Brain pericyte (primary cell): Measurements from ENCODE around the gene ZNF775.

Experiments
- DNase-seq: peaks from one replicate; pipeline ENCODE4 v3.0.0-alpha.2; 2012; ENCODE audit warnings: low read depth, low spot score

The ZNF775 gene

DNA sequence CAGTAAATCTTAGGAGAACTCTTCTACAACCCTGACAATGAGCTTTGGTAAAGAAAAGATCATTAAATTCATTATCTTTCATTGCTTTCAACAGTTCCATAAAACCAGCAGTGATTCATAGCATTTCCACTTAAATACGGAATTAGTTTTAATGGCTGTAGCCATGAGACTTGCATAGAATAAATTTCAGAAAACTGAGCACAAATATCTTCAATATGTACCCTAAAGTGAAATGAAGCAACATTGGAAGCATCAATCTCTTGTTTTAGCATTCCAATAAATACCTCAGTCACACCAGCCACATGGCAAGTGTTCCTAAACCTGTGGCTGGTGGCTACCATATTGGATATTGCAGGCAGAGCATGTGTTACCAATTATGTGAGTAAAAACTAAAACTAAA, 34.1 kb upstream of the ZNF775 start:
- DNase-seq, result no peak

DNA sequence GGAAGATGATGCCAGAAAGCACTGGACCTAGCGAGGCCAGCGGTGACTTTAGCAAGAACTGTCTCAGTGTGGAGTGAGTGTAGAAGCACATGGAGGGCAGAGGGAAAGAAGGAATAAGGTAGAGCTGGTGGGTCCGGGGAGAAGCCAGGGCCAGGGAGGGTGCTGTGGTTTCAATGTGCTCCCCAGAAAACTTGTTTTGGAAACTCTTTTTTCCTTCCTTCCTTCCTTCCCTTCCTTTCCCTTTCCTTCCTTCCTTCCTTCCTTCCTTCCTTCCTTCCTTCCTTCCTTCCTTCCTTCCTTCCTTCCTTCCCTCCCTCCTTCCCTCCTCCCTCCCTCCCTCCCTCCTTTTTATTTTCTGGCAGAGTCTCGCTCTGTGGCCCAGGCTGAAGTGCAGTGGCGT, 32.2 kb upstream of the ZNF775 start:
- no peak for DNase-seq

DNA sequence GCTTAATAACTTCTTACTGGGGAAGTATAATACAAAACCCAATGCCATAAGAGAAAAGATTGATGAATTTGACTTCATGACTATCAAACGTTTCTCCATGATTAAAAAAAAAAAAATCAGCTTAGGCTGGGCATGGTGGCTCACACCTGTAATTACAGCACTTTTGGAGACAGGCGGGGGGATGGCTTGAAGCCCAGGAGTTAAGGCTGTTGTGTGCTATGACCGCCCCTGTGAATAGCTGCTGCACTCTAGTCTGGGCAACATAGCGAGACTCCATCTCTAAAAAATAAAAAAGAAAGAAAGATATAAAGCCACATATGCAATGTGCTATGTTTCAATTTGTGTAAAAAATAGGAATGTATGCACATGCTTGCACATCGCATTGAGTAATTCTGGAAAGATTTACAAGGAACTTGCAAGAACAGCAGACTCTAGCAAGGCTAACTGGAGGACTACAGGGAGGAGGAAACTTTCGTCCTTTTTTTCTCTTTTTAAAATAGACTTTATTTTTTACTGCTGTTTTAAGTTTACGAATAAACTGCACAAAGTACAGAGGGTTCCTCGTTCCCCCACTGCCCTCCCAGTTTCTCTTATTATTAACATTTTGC, 27.4 kb upstream of the ZNF775 start:
- no peak for DNase-seq

DNA sequence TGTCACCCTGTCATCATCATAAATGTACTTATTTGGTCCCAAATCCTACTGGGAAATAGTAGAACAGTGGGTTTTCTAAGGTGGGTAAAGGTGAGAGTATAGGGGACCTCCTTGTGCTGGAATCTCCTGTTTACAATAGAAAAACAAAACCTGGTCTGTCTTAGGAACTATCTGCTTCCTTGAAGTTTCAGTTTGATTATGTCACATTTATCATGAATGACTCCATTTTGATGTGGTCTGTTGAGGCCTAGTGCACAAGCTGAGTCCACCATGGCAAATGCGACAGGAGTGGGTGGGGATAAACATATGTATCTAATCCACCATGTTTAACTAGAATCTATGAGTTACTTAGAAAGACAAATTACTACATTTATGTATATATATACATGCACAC, 23.5 kb upstream of the ZNF775 start:
- DNase-seq, result no peak

DNA sequence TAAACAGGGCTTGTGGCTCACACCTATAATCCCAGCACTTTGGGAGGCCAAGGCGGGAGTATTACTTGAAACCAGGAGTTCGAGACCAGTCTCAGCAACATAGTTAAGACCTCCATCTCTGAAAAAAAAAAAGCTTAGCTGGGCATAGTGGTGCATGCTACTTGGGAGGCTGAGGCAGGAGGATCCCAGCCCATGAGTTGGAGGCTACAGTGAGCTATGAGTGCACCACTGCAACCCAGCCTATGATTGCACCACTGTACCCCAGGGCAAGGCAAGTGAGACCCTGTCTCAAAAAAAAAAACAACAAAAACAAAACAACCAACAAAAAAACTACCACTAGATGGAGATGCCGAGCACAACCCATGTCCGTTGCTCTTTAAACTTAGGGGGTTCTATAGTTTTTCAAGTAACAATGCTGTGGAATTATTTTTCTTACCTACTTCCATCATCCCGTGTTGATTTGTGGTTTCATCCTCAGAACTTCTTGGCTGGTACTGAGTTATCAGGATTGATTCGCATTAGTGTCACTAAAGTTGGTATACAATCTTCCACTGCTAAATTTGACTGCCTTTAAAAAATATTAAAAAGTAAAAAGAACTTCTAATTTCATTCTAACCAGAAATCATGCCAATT, 22.7 kb upstream of the ZNF775 start:
- no peak for DNase-seq

DNA sequence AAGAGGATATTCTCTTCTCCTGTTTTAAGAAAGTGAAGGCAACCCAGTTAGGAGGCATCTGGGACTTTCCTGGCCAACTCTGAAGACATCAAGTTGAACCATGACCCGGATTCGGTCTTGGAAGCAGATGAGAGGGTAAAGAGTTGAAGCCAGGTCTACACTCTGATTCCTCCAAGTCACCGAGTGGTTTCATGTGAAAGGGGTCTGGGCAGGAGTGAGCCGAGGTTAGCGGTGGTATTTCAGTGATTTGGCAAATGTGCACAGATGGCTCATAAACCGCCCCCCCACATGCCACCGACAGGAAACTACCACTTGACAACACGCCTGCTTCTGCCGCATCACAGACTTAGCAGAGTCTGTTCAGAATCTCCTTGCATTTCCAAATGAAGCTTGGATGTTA, 21.9 kb upstream of the ZNF775 start:
- no peak for DNase-seq

DNA sequence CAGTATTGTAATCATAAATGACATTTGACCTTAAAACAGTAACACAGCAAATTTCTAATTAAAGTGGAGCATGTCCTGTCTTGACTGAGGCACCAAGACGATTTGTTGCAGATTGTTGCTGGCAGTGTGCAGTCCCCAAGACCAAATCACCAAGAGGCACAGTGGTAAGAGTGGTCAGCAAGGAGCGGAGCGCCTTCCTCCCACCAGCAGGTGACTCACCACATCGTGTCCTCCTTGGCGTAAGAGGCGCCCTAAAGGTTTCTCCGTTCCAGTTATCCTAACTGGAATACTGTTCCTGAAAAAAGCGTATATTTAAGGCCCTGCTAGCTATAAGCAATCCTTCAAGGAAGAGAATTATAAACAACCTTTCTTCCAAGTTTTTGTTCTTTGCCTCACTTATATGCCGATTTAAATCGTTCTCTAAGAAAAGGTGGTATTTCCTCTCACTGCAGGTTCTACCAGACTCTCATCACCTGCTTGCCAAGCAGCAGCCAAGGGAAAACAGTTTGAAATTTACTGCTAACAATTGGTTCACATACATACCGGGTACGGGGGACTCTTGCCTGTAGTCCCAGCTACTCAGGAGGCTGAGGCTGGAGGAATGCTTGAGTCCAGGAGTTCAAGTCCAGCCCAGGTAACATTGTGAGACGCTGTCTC, 21.2 kb upstream of the ZNF775 start:
- DNase-seq, result no peak

DNA sequence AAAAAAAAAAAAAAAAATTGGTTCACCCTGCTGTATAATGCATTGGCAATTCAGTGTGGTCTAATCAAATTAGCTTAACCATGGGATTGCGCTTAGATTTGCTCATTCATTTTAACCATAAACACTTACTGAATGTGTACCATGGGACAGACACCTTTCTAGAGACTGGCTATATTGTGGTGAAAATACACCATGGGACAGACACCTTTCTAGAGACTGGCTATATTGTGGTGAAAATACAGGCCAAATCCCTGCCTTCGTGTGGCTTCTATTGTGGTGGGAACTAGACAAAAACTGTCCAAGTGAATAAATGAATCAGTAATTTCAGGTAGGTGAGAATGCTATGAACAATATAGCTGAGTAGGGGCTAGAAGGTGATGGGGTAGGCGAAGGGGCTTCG, 20.7 kb upstream of the ZNF775 start:
- DNase-seq, result no peak

DNA sequence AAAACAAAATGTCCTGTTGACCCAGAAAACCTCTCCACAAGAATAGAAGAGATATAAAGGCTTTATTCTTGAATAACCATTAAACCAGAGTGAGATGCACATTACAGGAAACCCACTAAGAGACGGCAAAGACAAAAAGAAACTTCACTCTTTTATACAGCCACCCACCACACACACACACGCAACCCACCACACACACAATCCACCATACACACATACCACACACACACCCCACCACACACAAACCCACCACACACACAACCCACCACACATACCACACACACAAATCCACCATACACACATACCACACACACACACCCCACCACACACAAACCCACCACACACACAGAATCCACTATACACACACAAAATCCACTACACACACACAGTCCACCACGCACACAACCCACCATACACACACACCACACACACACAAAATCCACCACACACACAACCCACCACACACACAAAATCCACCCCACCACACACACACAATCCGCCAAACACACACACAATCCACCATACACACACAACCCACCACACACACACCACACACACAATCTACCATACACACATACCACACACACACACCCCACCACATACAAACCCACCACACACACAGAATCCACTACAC, 20.0 kb upstream of the ZNF775 start:
- DNase-seq, result no peak

DNA sequence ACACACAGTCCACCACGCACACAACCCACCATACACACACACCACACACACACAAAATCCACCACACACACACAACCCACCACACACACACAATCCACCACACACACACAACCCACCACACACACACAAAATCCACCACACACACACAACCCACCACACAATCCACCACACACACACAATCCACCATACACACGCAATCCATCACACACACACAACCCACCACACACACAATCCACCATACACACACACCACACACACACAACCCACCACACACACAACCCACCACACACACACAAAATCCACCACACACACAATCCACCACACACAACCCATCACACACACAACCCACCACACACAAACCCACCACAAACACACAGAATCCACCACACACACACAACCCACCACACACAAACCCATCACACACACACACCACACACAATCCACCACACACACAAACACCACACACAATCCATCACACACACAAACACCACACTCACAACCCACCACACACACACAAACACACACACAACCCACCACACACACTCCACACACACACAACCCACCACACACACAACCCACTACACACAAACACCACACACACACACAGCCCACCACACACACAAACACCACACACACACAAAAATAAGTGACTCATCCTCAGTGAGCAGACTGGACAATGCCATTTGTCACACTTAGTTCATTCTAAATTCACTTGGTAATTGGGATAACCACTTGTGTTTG, 19.3 kb upstream of the ZNF775 start:
- no peak for DNase-seq

DNA sequence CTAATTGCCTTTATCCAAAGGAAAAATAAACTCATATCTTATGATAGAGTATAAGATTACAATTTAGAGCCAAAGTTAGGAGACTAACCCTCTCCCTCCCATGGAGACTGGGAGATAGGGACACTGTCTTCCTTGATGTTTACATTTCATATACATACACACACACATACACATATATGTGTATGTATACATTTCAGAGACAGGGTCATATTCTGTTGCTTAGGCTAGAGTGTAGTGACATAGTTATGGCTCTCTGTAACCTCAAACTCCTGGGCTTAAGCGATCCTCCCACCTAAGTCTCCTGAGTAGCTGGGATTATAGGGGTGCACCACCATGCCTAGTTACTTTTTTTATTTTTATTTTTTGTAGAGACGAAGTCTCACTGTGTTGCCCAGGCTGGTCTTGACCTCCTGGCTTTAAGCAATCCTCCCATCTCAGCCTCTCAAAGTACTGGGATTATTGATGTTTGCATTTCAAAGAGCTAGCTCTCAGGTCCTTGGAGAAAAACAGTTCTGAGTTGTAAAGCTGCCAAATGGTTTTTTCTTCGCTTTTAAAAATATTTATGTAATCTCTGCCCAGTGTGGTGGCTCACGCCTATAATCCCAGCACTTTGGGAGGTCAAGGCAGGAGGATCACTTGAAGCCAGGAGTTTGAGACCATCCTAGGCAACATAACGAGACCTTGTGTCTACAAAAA, 18.6 kb upstream of the ZNF775 start:
- DNase-seq, result no peak

DNA sequence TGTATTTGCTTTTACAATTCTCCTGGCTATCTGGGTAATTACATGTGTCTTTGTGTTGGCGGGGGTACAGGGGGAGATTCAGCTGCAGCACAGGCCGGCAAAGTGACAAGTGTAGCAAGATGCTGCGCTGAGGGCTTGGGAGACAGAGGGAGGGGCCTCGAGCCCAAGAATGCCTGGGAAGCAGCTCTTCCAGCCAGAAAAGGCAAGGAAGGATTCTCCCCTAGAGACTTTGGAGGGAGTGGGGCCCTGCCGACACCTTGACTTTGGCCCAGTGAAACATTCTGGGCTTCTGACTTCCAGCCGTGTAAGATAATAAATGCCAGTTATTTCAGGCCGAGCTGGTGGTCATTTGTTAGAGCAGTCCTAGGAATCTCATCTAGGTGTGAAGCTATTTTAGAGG, 17.7 kb upstream of the ZNF775 start:
- DNase-seq, result no peak

DNA sequence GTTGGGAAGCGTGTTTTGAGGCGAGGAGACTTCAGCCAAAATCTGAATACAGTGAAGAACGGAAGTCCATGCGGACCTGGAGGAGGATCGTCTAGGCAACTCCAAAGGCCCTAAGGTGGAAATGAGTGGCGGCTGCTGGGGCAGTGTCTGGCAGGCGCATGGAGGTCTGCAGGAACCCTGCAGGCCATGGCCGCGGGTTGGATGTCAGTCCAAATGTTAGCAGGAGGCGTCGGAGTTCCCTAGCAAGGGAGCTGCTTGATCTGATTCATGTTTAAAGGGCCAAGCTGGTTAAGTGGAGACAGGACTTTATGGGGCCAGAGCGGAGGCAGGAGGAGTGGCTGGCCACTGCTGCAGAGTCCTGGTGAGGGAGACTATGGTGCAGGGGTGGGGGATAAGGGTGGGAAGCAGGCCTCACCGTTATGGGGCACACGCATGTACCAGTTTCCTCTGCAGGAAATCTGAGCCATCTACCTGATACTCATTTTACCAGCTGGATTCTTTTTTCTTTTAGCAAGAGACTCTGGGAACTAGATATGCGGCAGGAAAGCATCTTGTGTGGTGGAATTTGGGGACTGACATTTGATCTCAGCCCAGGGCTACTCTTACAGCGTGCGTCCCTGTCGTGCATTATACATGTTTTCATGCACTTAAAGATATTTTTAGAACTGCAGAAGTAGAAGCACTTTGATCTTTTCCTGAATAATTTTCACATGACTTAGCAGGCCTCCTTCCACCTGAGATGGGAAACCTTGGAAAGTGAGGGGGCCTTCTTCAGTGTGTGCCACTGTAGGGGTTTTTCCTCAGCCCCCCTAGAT, 17.1 kb upstream of the ZNF775 start:
- no peak for DNase-seq

DNA sequence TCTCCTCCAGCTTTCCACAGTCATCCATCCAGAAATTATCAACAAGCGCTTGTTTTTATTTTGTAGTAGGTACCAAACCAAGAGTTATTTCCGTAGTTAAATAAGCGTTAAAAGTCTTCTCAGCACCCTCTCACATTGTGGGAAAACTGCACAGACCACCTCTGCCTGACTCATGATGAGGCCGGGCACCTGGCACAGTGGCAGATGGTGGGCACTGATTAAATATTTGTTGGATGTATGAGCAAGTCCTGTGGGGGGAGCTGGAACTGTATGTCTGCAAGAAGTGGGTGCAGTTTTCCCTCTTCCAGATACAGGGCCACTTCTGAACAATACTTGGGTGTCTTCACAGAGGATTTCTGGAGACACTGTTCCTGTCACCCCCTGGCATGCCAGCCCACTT, 15.8 kb upstream of the ZNF775 start:
- DNase-seq, result no peak

DNA sequence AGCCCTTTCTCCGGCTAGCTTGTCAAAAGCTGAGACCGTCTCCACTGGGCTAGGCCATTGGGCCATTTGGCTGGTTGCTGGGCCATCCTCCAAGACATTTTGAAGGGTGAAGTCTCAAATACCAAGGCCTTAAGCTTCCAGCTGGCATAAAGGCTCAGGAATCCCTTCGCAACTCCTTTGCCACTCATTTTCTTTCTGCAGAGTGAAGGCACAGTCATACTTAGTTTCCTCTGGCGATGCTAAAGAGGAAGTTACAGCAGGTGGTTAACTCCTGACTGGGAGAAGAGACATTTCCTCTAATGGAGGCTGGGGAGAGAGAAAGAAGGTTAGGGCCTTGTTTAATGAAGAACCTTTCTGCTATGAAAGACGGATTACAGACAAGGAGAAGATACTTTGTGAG, 15.3 kb upstream of the ZNF775 start:
- DNase-seq, result no peak

DNA sequence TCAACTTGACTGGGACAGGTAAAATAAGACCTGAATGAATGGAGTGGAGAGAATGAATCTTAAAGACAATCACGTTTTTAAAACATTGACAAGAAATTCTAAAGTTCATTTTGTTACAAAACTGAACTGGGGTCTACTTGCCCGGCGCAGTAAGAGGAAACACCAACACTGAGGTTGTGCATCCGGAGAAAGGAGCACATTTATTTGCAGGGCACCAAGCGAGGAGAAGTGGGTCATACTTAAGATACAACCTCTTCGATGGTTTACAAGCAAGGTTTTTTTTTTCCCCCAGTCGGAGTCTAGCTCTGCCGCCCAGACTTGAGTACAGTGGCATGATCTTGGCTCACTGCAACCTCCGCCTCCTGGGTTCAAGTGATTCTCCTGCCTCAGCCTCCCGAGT, 13.9 kb upstream of the ZNF775 start:
- DNase-seq, result no peak

DNA sequence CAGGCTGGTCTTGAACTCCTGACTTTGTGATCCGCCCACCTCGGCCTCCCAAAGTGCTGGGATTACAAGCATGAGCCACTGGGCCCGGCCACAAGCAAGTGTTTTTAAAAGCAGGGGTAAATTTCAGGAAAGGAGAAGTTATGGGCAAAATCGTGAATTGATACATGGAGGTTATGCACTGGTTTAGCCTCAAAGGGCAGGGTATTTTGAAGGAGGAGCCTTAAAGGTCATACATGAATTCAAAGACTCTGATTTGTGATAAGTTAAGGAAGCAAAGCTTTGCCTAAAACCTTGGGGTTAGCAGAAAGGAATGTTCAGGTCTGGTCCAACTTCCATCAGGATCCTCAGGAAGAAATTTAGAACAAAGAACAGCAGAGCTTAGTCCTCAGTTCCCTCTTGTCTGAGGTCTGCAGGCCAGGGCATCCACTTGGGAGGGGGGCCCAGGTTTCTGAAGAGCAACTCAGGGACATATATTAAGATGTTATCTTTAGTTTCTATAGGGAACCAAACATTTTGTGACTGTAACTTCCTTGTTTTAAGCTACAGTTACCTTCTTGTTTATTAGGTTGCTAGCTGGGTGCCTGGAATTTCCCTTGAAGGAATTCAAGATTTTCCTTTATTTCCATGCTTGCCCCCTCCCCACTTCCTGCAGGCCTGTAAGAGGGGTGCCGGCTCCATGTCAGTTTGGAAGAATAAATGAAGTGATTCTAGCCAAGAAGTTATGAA, 13.3 kb upstream of the ZNF775 start:
- no peak for DNase-seq

DNA sequence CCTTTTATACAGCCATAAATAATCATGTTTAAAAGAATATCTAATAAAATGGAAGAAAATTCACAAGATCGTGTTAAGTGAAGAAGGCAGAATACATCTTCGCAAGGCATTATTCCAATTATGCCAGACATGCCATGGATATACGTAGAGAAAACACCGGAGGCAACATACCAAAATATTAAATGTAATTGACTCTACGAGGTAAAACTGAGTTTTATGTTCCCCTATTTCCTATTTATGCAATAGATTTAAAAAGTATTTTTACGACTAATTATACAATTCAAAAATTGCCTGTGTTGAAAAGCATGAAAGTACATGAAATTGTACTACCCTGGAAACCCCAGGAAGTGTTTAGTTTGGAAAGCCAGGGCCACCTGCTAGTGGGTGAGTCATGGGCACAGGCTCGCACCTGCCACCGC, 11.4 kb upstream of the ZNF775 start:
- DNase-seq, result no peak

DNA sequence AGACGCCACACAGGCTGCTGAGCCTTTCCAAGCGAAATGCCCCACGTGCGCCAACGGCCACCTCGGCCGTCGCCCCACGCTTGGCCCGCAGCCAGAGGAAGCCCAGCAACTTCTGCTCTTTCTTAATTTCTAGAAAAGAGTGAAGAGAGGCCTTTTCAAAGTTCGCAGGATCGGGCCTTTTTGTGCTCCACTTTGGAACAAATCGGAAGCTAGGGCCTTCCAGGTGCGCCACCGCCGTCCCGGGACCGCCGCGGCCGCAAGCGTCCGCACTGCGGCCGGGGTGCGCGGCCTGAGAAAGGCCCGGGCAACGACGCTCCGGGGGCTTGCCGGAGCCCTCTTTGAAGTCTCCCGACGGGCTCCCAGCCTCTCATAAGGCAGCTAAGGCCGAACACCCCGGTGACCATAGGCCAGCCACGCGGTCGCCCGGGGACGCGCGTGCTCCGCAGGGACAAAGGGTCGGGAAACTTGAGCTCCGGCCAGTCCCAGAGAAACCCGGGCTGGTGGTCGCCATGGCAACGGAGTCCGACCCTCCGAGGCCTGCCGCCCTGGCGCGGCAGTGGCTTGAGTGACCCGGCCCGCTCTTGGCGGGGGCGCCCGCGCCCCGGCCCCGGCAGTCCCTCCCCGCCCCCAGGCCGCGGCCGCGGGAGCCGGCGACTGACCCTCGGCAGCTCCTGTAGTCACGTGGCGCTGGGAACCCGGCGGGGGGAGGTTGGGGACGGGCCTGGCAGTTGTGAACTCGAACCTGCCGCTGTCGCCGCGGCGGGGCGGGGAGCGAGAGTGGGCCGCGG, 10.8 kb upstream of the ZNF775 start, which contains the start of gene REPIN1:
REPIN1 (plus strand) TSS at position 727 of the 788 bp plus-strand sequence. CDS start 890 bp downstream, outside the sequence.
- DNase-seq, result no peak
